Mononuclear cell (primary cell): Measurements from ENCODE around the gene MUS81. TPM values are rescaled to one million over a fixed set of nuclear protein-coding genes. Genes with fewer than 3 reads are reported as not detected.

Experiments
- H3K27me3 ChIP-seq: 2 replicates; pipeline ENCODE4 v1.6.0; 2011; ENCODE audit warnings: low read length, control low read depth; ENCODE audit not compliant: insufficient read depth
- H3K4me1 ChIP-seq: 2 replicates; pipeline ENCODE4 v1.5.1; 2011; ENCODE audit warnings: mild to moderate bottlenecking, low read length, control low read depth; ENCODE audit not compliant: insufficient read depth
- H3K4me3 ChIP-seq: 2 replicates; pipeline ENCODE4 v1.5.1; 2011; ENCODE audit warnings: mild to moderate bottlenecking, low read length, moderate library complexity
- H3K9me3 ChIP-seq: 2 replicates; pipeline ENCODE4 v1.5.1; 2011; ENCODE audit warnings: low read depth, mild to moderate bottlenecking, control low read depth, low read length
- total RNA-seq: library from RNA; depleted of rRNA; stranded (reverse); fragments of >200 nt; gene quantifications from one replicate; pipeline ENCODE4 v1.2.3, GENCODE V29; 2012

MUS81 gene
- total RNA-seq, 1 donor = 17.3 TPM

DNA sequence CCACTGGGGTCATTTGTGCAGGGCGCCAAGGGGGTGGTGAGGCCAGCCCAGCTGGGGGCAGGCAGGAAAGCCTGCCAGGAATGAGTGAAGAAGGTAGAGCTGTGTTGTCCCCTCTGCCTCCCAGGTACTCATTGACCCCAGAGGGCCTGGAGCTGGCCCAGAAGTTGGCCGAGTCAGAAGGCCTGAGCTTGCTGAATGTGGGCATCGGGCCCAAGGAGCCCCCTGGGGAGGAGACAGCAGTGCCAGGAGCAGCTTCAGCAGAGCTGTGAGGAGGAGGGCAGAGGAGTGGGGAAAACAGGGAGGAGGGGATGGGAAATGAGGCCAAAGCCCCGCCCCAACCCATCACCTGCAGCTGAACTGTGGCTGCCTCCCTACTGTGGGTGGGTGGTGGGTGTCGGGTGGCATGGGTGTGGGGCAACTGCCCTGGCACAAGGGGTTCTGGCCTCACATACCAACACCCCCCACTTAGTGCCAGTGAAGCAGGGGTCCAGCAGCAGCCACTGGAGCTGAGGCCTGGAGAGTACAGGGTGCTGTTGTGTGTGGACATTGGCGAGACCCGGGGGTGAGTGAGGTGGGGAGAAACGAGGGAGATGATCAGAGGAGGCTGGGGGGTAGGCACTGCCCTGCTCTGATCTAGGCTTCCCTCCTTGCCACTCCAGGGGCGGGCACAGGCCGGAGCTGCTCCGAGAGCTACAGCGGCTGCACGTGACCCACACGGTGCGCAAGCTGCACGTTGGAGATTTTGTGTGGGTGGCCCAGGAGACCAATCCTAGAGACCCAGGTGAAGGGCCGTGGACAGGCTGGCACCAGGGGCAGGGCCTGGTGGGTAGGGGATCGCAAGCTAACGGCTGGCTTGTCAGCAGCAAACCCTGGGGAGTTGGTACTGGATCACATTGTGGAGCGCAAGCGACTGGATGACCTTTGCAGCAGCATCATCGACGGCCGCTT lies 3.0 kb downstream of the MUS81 start:
- H3K27me3 ChIP-seq = no peaks in the 10 kb centered on the region
- peaks cover 36% of the 10 kb centered on the region for H3K4me1 ChIP-seq
- no peak overlapping the region for H3K4me3 ChIP-seq
- H3K9me3 ChIP-seq = no peaks in the 10 kb centered on the region

GRCh38 chr11:65863889-65864705 lies 3.9 kb downstream of the MUS81 start:
- H3K9me3 ChIP-seq = no peaks in the 10 kb centered on the region
- no peaks in the 10 kb centered on the region for H3K27me3 ChIP-seq
- H3K4me3 ChIP-seq = no peak overlapping the region
- H3K4me1 ChIP-seq = peaks cover 27% of the 10 kb centered on the region

DNA sequence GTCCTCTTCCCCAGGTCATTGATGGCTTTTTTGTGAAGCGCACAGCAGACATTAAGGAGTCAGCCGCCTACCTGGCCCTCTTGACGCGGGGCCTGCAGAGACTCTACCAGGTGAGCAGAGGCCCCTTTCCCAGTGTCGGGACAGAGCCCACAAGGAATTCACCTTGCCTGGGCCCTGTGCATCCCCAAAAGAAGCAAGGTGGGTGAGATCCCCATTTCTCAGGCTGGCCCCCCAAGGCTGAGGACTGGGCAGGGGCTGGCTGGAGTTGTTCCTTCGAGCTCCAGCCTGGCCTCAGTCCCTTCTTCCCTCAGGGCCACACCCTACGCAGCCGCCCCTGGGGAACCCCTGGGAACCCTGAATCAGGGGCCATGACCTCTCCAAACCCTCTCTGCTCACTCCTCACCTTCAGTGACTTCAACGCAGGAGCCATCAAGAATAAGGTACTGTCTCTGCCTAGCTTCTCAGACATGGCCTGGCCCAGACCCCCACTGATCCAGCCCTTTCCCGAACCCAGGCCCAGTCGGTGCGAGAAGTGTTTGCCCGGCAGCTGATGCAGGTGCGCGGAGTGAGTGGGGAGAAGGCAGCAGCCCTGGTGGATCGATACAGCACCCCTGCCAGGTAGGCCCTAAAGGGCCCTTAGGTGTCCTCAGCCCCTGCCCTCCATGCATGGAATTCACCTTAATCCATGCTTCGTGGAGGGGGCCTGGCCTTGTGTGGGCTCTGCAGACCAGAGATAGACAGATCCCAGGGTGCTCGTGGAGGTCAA lies 4.7 kb downstream of the MUS81 start:
- Histone ChIP-seq H3K27me3 (no peaks in the 10 kb centered on the region), H3K4me3 (no peak overlapping the region), H3K4me1 (peaks cover 19% of the 10 kb centered on the region), H3K9me3 (no peaks in the 10 kb centered on the region)

DNA sequence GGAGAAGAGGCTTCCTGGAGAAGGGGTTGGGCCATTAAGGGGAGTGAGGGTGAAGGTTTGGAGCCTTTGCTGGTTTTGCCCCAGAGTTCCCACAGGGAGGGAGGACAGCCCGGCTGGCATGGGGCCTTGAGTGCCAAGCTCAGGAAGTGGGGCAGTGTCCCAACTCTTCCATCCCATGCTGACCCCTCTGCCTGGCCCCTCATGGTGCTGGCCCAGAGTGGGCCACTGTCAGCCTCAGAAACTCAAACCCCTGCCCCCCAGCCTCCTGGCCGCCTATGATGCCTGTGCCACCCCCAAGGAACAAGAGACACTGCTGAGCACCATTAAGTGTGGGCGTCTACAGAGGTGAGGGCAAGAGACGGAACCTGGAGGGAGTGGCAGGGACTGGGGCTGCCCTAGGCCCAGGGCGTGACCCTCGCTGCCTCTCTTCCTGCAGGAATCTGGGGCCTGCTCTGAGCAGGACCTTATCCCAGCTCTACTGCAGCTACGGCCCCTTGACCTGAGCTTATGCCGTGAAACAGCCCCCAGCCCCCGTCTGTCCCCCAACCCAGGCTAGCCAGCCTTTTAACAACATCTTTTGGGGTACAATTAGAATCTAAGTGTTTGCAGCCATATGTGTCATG lies 5.4 kb downstream of the MUS81 start:
- Histone ChIP-seq H3K4me3 (no peak overlapping the region), H3K9me3 (no peaks in the 10 kb centered on the region), H3K27me3 (no peaks in the 10 kb centered on the region), H3K4me1 (peaks cover 23% of the 10 kb centered on the region)

DNA sequence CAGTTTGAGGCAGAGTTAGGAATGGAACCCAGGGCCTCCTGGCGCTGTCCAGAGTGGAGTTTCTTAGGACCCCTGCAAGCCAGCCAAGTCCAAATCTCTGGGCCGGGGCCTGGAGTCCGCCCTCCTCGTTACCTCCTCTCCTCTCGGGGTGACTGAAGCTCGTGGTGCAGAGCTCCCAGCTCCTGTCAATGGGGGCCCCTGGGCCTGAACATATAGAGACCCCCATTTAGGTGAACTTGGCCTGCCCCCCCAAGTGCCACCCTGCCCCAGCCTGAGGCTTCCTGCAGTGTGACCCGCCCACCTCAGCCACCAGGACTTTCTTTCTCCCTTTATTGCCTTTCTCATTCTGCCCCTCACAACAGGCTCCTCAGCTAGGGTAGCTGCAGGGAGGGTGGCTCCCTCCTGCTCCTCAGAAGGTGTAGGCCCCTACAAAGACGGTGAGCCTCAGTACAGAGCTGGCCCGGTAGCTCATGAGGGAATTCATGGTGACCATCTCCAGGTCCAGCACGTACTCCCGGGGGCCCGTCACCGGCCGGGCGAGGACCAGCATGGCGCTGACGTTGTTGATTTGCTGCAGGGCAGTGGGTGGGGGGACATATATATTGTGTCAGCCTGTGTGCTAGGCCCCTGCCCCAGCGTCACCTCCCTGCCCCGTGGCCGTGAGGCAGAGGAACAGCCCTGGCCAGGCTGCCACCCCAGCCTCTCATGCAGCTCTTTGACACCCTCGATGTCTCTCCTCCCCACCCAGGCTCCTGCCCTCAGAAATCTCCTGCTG lies 6.5 kb downstream of the MUS81 start:
- peaks cover 23% of the 10 kb centered on the region for H3K4me1 ChIP-seq
- no peak overlapping the region for H3K4me3 ChIP-seq
- no peaks in the 10 kb centered on the region for H3K27me3 ChIP-seq
- H3K9me3 ChIP-seq = no peaks in the 10 kb centered on the region

- Histone ChIP-seq H3K4me1 (peaks cover 16% of the 10 kb centered on the region), H3K27me3 (no peaks in the 10 kb centered on the region), H3K9me3 (no peaks in the 10 kb centered on the region), H3K4me3 (no peak overlapping the region)
These were observed 7.2 kb downstream of the MUS81 start for GRCh38 chr11:65867284-65868071.

DNA sequence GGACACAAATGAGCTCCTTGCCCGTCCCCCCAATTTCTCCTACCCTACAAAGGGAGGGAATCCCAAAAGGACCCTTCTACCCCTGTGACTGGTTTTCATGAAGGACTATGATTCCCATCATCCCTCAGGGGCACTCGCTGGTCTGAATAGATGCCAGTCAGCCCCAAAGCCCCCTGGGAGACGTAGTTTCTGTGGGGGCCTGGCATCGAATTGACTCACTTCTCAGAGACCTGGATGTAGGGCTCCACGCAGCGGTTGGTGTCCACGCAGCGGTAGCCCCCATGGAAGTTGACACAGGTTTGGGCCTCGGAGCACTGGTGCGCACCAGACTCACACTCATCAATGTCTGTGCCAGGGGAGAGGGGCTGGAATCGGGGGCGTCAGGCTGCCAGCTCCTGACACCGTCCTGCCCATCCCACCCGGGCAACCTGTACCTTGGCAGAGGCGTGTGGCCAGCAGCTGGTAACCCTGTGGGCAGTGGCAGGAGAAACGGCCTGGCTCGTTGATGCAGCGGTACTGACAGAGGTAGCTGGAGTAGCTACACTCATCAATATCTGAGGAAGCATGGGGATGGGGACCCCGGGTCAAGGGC lies 7.9 kb downstream of the MUS81 start:
- Histone ChIP-seq H3K4me1 (peaks cover 20% of the 10 kb centered on the region), H3K27me3 (no peaks in the 10 kb centered on the region)

DNA sequence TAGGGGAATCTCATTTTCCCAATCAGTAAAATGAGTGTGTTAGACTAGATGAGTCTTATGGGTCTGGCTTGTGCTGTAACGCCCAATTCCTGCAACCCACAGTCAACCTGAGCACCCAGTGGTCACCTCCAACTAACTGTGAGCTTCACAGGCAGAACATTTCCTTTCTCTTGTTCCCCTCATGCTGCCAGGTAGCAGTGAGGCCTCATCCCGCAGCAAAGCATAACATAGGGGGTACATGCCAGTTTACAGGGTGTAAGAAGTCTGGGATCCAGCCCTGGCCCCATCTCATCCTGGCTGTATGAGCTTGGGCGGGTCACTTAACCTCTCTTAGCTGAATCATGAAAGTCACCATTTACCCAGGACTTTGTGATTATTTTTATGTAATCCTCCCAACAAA lies 8.7 kb downstream of the MUS81 start:
- H3K4me3 ChIP-seq = no peak overlapping the region
- H3K27me3 ChIP-seq = no peaks in the 10 kb centered on the region
- H3K4me1 ChIP-seq = peaks cover 26% of the 10 kb centered on the region
- no peaks in the 10 kb centered on the region for H3K9me3 ChIP-seq

More for the DNA sequence above, 7.9 kb downstream of the MUS81 start:
- Histone ChIP-seq H3K9me3 (no peaks in the 10 kb centered on the region), H3K4me3 (no peak overlapping the region)

DNA sequence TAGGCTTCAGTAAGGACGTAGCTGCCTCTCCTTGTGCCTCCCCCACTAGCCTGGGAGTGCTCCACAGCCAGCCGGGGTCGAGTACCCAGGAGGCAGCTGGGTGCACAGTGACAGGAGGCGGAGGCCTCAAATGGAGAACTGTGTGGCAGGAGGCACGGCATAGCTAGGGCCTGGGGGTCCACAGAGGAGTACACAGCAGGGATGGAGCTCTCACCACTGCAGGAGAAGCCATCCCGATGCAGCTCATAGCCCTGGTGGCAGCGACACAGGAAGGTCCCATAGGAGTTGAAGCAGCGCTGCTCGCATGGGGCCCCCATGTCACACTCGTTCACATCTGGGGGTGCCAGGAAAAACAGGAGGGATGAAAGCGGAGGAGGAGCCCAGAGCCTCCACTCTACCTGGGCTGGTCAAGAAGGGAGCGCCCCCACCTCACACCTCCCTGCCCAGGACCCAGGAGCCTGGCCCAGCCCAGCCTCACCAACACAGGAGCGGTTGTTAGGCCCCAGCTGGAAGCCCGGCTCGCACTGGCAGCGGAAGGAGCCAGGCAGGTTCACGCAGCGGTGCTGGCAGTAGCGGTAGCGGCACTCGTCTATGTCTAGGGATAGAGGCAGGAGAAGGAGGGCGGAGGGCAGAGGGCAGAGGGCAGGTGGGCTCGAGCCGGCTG lies 9.5 kb downstream of the MUS81 start:
- no peaks in the 10 kb centered on the region for H3K27me3 ChIP-seq
- no peak overlapping the region for H3K4me3 ChIP-seq
- H3K9me3 ChIP-seq = no peaks in the 10 kb centered on the region
- peaks cover 31% of the 10 kb centered on the region for H3K4me1 ChIP-seq

DNA sequence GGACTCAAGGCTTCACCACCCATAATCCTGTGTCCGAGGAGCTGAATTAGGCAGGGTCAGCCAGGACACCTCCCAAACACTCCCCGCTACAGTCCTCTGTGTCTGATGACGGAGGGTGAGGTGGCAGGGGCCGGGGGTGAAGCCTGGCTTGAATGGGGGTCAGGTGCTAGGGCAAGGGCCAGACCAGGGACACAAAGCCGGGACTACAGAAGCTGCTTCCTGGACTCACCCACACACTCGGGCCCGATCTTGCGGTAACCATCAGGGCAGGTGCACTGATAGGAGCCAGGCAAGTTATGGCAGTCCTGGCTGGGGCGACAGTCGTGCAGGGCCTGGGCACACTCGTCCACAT lies 10.1 kb downstream of the MUS81 start:
- H3K9me3 ChIP-seq = no peaks in the 10 kb centered on the region
- no peak overlapping the region for H3K4me3 ChIP-seq
- peaks cover 31% of the 10 kb centered on the region for H3K4me1 ChIP-seq
- H3K27me3 ChIP-seq = no peaks in the 10 kb centered on the region

- Histone ChIP-seq H3K4me1 (peaks cover 31% of the 10 kb centered on the region), H3K27me3 (no peaks in the 10 kb centered on the region), H3K9me3 (no peaks in the 10 kb centered on the region), H3K4me3 (no peak overlapping the region)
These were observed 10.8 kb downstream of the MUS81 start for GRCh38 chr11:65870706-65871681.
